K562 (cell line): Measurements from ENCODE around the gene LRRC10. TPM values are rescaled to one million over a fixed set of nuclear protein-coding genes. Genes with fewer than 3 reads are reported as not detected.

Experiments
- CHD4 ChIP-seq: fragments of 200-600 bp; sonication (generic); IDR thresholded peaks from 3 replicates; pipeline ENCODE4 v1.6.1; 2012; ENCODE audit warnings: low read depth, mild to moderate bottlenecking, mixed read lengths, low read length, inconsistent platforms; ENCODE audit not compliant: insufficient read depth, insufficient replicate concordance, poor library complexity, severe bottlenecking
- EWSR1 ChIP-seq: fragments of 450-650 bp; IDR thresholded peaks from 2 replicates; pipeline ENCODE4 v1.6.1; 2018; ENCODE audit warnings: borderline replicate concordance, mild to moderate bottlenecking, low read depth, moderate library complexity; ENCODE audit not compliant: partially characterized antibody
- FOS ChIP-seq: IDR thresholded peaks from 3 replicates; pipeline ENCODE4 v1.6.1; 2011; ENCODE audit not compliant: insufficient read length; ENCODE audit errors: extremely low read depth
- FOSL1 ChIP-seq: fragments of 200-800 bp; sonication (Bioruptor generic); conservative IDR thresholded peaks from 2 replicates; pipeline ENCODE4 v1.6.1; 2016; ENCODE audit warnings: missing genetic modification characterization, missing compliant biosample characterization
- FOXJ2 ChIP-seq: fragments of 200-800 bp; sonication (Bioruptor generic); IDR thresholded peaks from 2 replicates; pipeline ENCODE4 v1.6.1; 2016; ENCODE audit warnings: missing genetic modification characterization, missing compliant biosample characterization
- JUND ChIP-seq, 2 experiments: IDR thresholded peaks; 2 replicates in 1 of 2; 3 replicates in 1 of 2; pipeline ENCODE4 v1.6.1; 2011; ENCODE audit warnings: borderline replicate concordance in 2 of 2, low read depth in 2 of 2, low read length in 2 of 2, improper control_type of control experiment in 1 of 2, missing biosample characterization in 1 of 2, missing genetic modification characterization in 1 of 2, missing genetic modification reagents in 1 of 2
- KLF10 ChIP-seq: fragments of 250-450 bp; sonication (Bioruptor Pico); IDR thresholded peaks from 2 replicates; pipeline ENCODE4 v1.6.1; 2021; ENCODE audit warnings: matching md5 sums
- NFRKB ChIP-seq: fragments of 450-650 bp; IDR thresholded peaks from 2 replicates; pipeline ENCODE4 v1.6.1; 2016; ENCODE audit warnings: low read depth
- PHB ChIP-seq: fragments of 250-450 bp; sonication (Bioruptor Pico); IDR thresholded peaks from 2 replicates; pipeline ENCODE4 v1.5.0; 2021
- POLR2AphosphoS2 ChIP-seq: IDR thresholded peaks from 2 replicates; pipeline ENCODE4 v1.6.1; 2012; ENCODE audit warnings: low read length, improper control_type of control experiment
- PRMT5 ChIP-seq: sonication (generic); formaldehyde crosslinking; IDR thresholded peaks from 2 replicates; pipeline ENCODE4 v1.5.0; 2020; ENCODE audit warnings: missing genetic modification reagents
- SLC30A9 ChIP-seq: fragments of 250-450 bp; sonication (Bioruptor Pico); IDR thresholded peaks from 2 replicates; pipeline ENCODE4 v1.8.0; 2022; ENCODE audit warnings: mild to moderate bottlenecking, moderate library complexity
- SMARCB1 ChIP-seq: IDR thresholded peaks from 2 replicates; pipeline ENCODE4 v1.6.1; 2011; ENCODE audit warnings: improper control_type of control experiment, low read depth; ENCODE audit not compliant: insufficient read length
- SNRNP70 ChIP-seq: fragments of 200-400 bp; formaldehyde crosslinking; optimal IDR thresholded peaks from 2 replicates; pipeline ENCODE3; 2017; ENCODE audit warnings: low read depth, low read length
- TCF15 ChIP-seq: fragments of 250-450 bp; sonication (Bioruptor Pico); IDR thresholded peaks from 2 replicates; pipeline ENCODE4 v1.8.0; 2022; ENCODE audit warnings: moderate library complexity, mild to moderate bottlenecking, inconsistent platforms
- TCFL5 ChIP-seq: fragments of 250-450 bp; sonication (Bioruptor Pico); conservative IDR thresholded peaks from 2 replicates; pipeline ENCODE4 v1.6.1; 2021; ENCODE audit warnings: mild to moderate bottlenecking, moderate library complexity, matching md5 sums
- XRCC3 ChIP-seq: fragments of 450-650 bp; IDR thresholded peaks from 2 replicates; pipeline ENCODE4 v1.6.1; 2017; ENCODE audit warnings: mild to moderate bottlenecking, moderate library complexity
- ZNF133 ChIP-seq: fragments of 250-450 bp; sonication (Bioruptor Pico); IDR thresholded peaks from 2 replicates; pipeline ENCODE4 v1.4.0; 2020; ENCODE audit warnings: mild to moderate bottlenecking
- ZNF41 ChIP-seq: fragments of 250-450 bp; sonication (Bioruptor Pico); conservative IDR thresholded peaks from 2 replicates; pipeline ENCODE4 v1.4.0; 2020; ENCODE audit warnings: mild to moderate bottlenecking
- ZNF584 ChIP-seq: fragments of 200-800 bp; sonication (Bioruptor generic); IDR thresholded peaks from 2 replicates; pipeline ENCODE4 v1.6.1; 2016; ENCODE audit warnings: low read depth, mild to moderate bottlenecking, missing genetic modification characterization, missing compliant biosample characterization
- ZNF695 ChIP-seq: fragments of 450-650 bp; formaldehyde crosslinking; IDR thresholded peaks from 2 replicates; pipeline ENCODE4 v1.4.0; 2020; ENCODE audit warnings: mild to moderate bottlenecking, moderate library complexity
- ZNF778 ChIP-seq: fragments of 450-650 bp; formaldehyde crosslinking; IDR thresholded peaks from 2 replicates; pipeline ENCODE4 v1.4.0; 2020; ENCODE audit warnings: mild to moderate bottlenecking, moderate library complexity
- polyA plus RNA-seq, 8 experiments: library from polyadenylated mRNA; depleted of rRNA in 4 of 8; stranded (reverse) in 5 of 8; unstranded in 3 of 8; fragments of >200 nt; fragmentation: Nextera tagmentation in 2 of 8; fragmentation: Illumina TruSeq in 1 of 8; extraction: Ambion mirVana in 2 of 8; extraction: Trizol in 1 of 8; gene quantifications; 2 replicates each; pipeline versions ENCODE4 v1.2.1 to v1.2.3, GENCODE V29; 2011 to 2014; ENCODE audit warnings: inconsistent platforms in 1 of 8, missing spikeins in 1 of 8
- total RNA-seq, 7 experiments: library from RNA; depleted of rRNA in 6 of 7; stranded (reverse); fragments of >200 nt in 6 of 7; fragmentation: Illumina TruSeq in 2 of 7; extraction: Trizol in 2 of 7; gene quantifications; 2 replicates each; pipeline versions ENCODE4 v1.2.1 to v1.2.3, GENCODE V29; 2011 to 2021; ENCODE audit warnings: low replicate concordance in 1 of 7
- TF ChIP-seq, protein P1 (sequence below): fragments of 450-650 bp; IDR thresholded peaks from 2 replicates; pipeline ENCODE4 v1.6.1; 2017; ENCODE audit warnings: mild to moderate bottlenecking, moderate library complexity
- TF ChIP-seq, protein P2 (sequence below): fragments of 450-650 bp; IDR thresholded peaks from 2 replicates; pipeline ENCODE4 v1.6.1; 2016; ENCODE audit warnings: missing biosample characterization, missing genetic modification characterization
- TF ChIP-seq, protein P3 (sequence below): fragments of 450-650 bp; conservative IDR thresholded peaks from 2 replicates; pipeline ENCODE4 v1.6.1; 2016; ENCODE audit warnings: missing genetic modification characterization, low read depth, mild to moderate bottlenecking, control low read depth, missing compliant biosample characterization

The LRRC10 gene
- total and polyA plus RNA-seq, 9 of the 15 experiments (the other 6 are each of a cell fraction or from before 2014, with no cell fraction given) = 0.09 TPM; not detected in 8

- TF ChIP-seq SNRNP70 (no peak), TCF15 (CRISPR knock-in tag) (no peak), NFRKB (peak; percentile 88), JUND (IDR thresholded peaks at IDR 0.05; ENCODE audit: borderline replicate concordance, low read depth, low read length) (peak; percentile 67), JUND (tag; IDR thresholded peaks at IDR 0.05; ENCODE audit: borderline replicate concordance, low read depth, low read length) (peak; percentile 37; the same call in 1 of the 3 replicates), PHB (no peak), EWSR1 (no peak), ZNF133 (CRISPR knock-in tag) (no peak), ZNF778 (CRISPR knock-in tag) (no peak), FOS (no peak), CHD4 (no peak), POLR2AphosphoS2 (no peak), XRCC3 (no peak), FOXJ2 (no peak), ZNF584 (CRISPR knock-in tag) (no peak), ZNF695 (CRISPR knock-in tag) (no peak), SMARCB1 (no peak), SLC30A9 (CRISPR knock-in tag) (no peak), FOSL1 (no peak), ZNF41 (CRISPR knock-in tag) (no peak), PRMT5 (CRISPR knock-in tag) (no peak; the same call in 1 of the 2 replicates), KLF10 (CRISPR knock-in tag) (no peak), TCFL5 (CRISPR knock-in tag) (no peak)
- TF ChIP-seq, protein P1, sequence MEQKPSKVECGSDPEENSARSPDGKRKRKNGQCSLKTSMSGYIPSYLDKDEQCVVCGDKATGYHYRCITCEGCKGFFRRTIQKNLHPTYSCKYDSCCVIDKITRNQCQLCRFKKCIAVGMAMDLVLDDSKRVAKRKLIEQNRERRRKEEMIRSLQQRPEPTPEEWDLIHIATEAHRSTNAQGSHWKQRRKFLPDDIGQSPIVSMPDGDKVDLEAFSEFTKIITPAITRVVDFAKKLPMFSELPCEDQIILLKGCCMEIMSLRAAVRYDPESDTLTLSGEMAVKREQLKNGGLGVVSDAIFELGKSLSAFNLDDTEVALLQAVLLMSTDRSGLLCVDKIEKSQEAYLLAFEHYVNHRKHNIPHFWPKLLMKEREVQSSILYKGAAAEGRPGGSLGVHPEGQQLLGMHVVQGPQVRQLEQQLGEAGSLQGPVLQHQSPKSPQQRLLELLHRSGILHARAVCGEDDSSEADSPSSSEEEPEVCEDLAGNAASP = no peak
- TF ChIP-seq, protein P2, sequence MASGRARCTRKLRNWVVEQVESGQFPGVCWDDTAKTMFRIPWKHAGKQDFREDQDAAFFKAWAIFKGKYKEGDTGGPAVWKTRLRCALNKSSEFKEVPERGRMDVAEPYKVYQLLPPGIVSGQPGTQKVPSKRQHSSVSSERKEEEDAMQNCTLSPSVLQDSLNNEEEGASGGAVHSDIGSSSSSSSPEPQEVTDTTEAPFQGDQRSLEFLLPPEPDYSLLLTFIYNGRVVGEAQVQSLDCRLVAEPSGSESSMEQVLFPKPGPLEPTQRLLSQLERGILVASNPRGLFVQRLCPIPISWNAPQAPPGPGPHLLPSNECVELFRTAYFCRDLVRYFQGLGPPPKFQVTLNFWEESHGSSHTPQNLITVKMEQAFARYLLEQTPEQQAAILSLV = no peak
- TF ChIP-seq, protein P3, sequence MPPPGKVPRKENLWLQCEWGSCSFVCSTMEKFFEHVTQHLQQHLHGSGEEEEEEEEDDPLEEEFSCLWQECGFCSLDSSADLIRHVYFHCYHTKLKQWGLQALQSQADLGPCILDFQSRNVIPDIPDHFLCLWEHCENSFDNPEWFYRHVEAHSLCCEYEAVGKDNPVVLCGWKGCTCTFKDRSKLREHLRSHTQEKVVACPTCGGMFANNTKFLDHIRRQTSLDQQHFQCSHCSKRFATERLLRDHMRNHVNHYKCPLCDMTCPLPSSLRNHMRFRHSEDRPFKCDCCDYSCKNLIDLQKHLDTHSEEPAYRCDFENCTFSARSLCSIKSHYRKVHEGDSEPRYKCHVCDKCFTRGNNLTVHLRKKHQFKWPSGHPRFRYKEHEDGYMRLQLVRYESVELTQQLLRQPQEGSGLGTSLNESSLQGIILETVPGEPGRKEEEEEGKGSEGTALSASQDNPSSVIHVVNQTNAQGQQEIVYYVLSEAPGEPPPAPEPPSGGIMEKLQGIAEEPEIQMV (tag) = no peak
Observed at GRCh38 chr12:69585189-69586062, 25.3 kb downstream of the LRRC10 start, which contains the start of gene CCT2 (continued).
